Measurements from ENCODE around the gene OR2AJ1.

- TF ChIP-seq CTCF (IDR thresholded peaks at IDR 0.05; ENCODE audit: poor library complexity): no peak
- TF ChIP-seq EZH2phosphoT487 (IDR thresholded peaks at IDR 0.05; ENCODE audit: low read depth, severe bottlenecking, unreplicated experiment): no peak
Observed at GRCh38 chr1:247906504-247907047, 18.1 kb upstream of the OR2AJ1 start.
